HG02973 (cell line): Measurements from ENCODE around the gene SPATA7.
A peak's percentile ranks its signal among the peaks of the same experiment; 100 is the strongest.

Experiments used
- ATAC-seq: cut with Tn5 transposase; IDR thresholded peaks from one replicate; pipeline ENCODE4 v1.9.1; 2021; ENCODE audit warnings: moderate library complexity; ENCODE audit not compliant: unreplicated experiment

SPATA7 gene

GRCh38 chr14:88411039-88411438 lies 25.6 kb downstream of the SPATA7 start:
- ATAC-seq = no peak

GRCh38 chr14:88417594-88417993 lies 32.1 kb downstream of the SPATA7 start:
- no peak for ATAC-seq

- ATAC-seq = no peak
Observed at GRCh38 chr14:88420187-88420586, 34.7 kb downstream of the SPATA7 start.

- ATAC-seq = no peak
Observed at GRCh38 chr14:88421286-88421685, 35.8 kb downstream of the SPATA7 start.

- no peak for ATAC-seq
Observed at GRCh38 chr14:88422047-88422446, 36.6 kb downstream of the SPATA7 start.

GRCh38 chr14:88422919-88423650 lies 37.6 kb downstream of the SPATA7 start:
- ATAC-seq = no peak

- no peak for ATAC-seq
Observed at GRCh38 chr14:88424573-88424972, 39.1 kb downstream of the SPATA7 start.

GRCh38 chr14:88426271-88426670 lies 40.8 kb downstream of the SPATA7 start:
- ATAC-seq = no peak

- no peak for ATAC-seq
Observed at GRCh38 chr14:88430976-88431375, 45.5 kb downstream of the SPATA7 start.

- no peak for ATAC-seq
Observed at GRCh38 chr14:88437658-88438057, 52.2 kb downstream of the SPATA7 start.

- no peak for ATAC-seq
Observed at GRCh38 chr14:88439088-88439487, 53.6 kb downstream of the SPATA7 start.

- ATAC-seq = no peak
Observed at GRCh38 chr14:88452231-88452630, 66.8 kb downstream of the SPATA7 start.

- ATAC-seq = no peak
Observed at GRCh38 chr14:88454886-88455285, 69.4 kb downstream of the SPATA7 start.

- peak; percentile 59 for ATAC-seq
Observed at GRCh38 chr14:88463318-88463717, 77.9 kb downstream of the SPATA7 start.

- ATAC-seq = no peak
Observed at GRCh38 chr14:88468406-88468805, 82.9 kb downstream of the SPATA7 start.

- no peak for ATAC-seq
Observed at GRCh38 chr14:88470542-88471440, 85.3 kb downstream of the SPATA7 start.

- ATAC-seq = no peak
Observed at GRCh38 chr14:88473791-88474190, 88.3 kb downstream of the SPATA7 start.

- ATAC-seq = no peak
Observed at GRCh38 chr14:88476214-88476774, 90.8 kb downstream of the SPATA7 start.

- ATAC-seq = no peak
Observed at GRCh38 chr14:88476825-88477224, 91.4 kb downstream of the SPATA7 start.

GRCh38 chr14:88477513-88478250 lies 92.2 kb downstream of the SPATA7 start:
- ATAC-seq = no peak

GRCh38 chr14:88478931-88479330 lies 93.5 kb downstream of the SPATA7 start:
- ATAC-seq = no peak
